Thyroid gland (tissue), 4 donors: Measurements from ENCODE around the gene ZNF189.

Experiments used
- CTCF ChIP-seq, 6 experiments: fragments of 200-600 bp in 3 of 6; fragments of 450-650 bp in 3 of 6; sonication (generic) in 3 of 6; IDR thresholded peaks; one replicate each; pipeline ENCODE4 v1.5.1; 2016 to 2019; ENCODE audit warnings: antibody characterized with exemption in 6 of 6, mild to moderate bottlenecking in 2 of 6, inconsistent platforms in 1 of 6, moderate library complexity in 1 of 6
- POLR2A ChIP-seq, 2 donors: fragments of 450-650 bp; IDR thresholded peaks; one replicate each; pipeline ENCODE4 v1.6.1; 2017; ENCODE audit warnings: antibody characterized with exemption in 2 of 2, mild to moderate bottlenecking in 2 of 2, moderate library complexity in 1 of 2

- no peak for TF ChIP-seq CTCF (IDR thresholded peaks at IDR 0.05)
- TF ChIP-seq POLR2A (IDR thresholded peaks at IDR 0.05), result no peak
These were observed 36.3 kb downstream of the ZNF189 start for GRCh38 chr9:101434998-101435397.
